ENCODE results near the gene DYNLL2.

GRCh38 chr17:58112970-58113631 is 29.9 kb downstream of the DYNLL2 start:
- TF ChIP-seq RARB (CRISPR knock-in tag; IDR thresholded peaks at IDR 0.05) = no peak
- TF ChIP-seq, protein P1, sequence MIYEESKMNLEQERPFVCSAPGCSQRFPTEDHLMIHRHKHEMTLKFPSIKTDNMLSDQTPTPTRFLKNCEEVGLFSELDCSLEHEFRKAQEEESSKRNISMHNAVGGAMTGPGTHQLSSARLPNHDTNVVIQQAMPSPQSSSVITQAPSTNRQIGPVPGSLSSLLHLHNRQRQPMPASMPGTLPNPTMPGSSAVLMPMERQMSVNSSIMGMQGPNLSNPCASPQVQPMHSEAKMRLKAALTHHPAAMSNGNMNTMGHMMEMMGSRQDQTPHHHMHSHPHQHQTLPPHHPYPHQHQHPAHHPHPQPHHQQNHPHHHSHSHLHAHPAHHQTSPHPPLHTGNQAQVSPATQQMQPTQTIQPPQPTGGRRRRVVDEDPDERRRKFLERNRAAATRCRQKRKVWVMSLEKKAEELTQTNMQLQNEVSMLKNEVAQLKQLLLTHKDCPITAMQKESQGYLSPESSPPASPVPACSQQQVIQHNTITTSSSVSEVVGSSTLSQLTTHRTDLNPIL (CRISPR knock-in tag; IDR thresholded peaks at IDR 0.05; ENCODE audit: low read depth) = no peak
- no peak for TF ChIP-seq ESRRG (CRISPR knock-in tag; IDR thresholded peaks at IDR 0.05)
- TF ChIP-seq, protein P2, sequence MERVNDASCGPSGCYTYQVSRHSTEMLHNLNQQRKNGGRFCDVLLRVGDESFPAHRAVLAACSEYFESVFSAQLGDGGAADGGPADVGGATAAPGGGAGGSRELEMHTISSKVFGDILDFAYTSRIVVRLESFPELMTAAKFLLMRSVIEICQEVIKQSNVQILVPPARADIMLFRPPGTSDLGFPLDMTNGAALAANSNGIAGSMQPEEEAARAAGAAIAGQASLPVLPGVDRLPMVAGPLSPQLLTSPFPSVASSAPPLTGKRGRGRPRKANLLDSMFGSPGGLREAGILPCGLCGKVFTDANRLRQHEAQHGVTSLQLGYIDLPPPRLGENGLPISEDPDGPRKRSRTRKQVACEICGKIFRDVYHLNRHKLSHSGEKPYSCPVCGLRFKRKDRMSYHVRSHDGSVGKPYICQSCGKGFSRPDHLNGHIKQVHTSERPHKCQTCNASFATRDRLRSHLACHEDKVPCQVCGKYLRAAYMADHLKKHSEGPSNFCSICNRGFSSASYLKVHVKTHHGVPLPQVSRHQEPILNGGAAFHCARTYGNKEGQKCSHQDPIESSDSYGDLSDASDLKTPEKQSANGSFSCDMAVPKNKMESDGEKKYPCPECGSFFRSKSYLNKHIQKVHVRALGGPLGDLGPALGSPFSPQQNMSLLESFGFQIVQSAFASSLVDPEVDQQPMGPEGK (CRISPR knock-in tag; IDR thresholded peaks at IDR 0.05; ENCODE audit: borderline replicate concordance) = no peak
- no peak for TF ChIP-seq ZNF565 (CRISPR knock-in tag; conservative IDR thresholded peaks at IDR 0.05; ENCODE audit: low read depth)
- TF ChIP-seq ISL1 (CRISPR knock-in tag; IDR thresholded peaks at IDR 0.05) = no peak
- no peak for TF ChIP-seq SNAI2 (CRISPR knock-in tag; IDR thresholded peaks at IDR 0.05)
- no peak for TF ChIP-seq ZC3H10 (CRISPR knock-in tag; IDR thresholded peaks at IDR 0.05)
- TF ChIP-seq CSDC2 (CRISPR knock-in tag; IDR thresholded peaks at IDR 0.05) = no peak
